Globus pallidus (tissue), 1 donor: ENCODE results near the gene RGPD6.
"Not testable (repeated sequence)": the region's sequence is repeated elsewhere in the genome, so short reads cannot be mapped to it uniquely, and the experiment has no call there.

Experiments used
- DNase-seq: peaks from one replicate; pipeline ENCODE4 v3.0.0-alpha.2; 2015; ENCODE audit warnings: low spot score

The RGPD6 gene

DNA sequence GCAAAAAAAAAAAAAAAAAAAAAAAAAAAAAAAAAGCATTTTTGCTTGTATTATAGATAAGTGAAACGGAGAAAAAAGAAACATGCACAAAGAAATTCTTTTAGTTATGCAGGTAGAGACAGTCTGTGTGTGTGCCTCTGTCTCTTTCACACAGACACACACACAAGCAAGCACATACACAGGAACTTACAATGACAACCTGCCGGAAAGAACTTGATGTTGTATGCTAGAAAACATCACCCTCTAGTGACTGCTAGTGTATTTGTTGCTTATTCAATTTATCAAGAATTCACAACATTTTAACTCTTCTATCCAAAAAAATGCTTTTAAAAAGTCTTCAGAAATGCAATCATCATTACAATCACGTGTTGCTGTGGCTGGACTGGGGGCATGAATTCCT, 95.8 kb downstream of the RGPD6 start:
- not testable (repeated sequence) for DNase-seq

DNA sequence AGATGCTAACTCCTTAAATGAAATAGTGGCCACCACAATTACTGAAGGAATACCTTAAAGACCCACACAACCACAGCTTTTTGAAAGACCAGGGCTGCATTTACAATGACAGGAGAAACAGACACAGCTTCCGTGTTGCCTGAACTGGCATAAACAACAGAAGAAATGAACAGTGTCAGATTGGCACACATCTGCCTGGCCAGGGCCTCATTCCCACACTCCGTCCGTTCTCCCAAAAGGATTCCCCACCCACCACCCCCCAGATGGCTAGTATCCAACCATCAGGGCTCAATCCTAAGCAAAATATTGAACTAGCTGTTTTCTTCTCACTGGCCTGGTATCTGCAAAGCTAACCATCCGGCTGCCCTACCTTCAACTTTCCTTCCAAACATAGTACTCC, 96.9 kb downstream of the RGPD6 start:
- DNase-seq: not testable (repeated sequence)

DNA sequence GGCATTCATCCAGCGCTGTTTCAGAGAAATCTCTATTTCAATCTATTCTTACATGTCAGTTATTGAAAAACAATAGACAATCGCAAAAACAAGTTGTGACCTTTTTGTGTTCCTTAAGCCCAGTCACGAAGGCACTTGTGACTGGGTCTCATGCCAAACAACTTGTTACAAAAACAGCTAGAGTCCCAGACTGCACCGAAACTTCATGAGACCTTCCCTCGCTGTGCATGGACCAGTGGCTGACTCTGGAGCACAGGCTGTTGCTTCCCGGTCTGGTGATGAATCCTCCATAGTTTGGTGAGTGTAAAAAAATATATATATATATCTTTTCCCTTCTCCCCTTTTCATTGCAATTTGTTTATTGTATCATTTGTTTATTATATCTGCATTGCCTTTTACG, 99.7 kb downstream of the RGPD6 start:
- not testable (repeated sequence) for DNase-seq

DNA sequence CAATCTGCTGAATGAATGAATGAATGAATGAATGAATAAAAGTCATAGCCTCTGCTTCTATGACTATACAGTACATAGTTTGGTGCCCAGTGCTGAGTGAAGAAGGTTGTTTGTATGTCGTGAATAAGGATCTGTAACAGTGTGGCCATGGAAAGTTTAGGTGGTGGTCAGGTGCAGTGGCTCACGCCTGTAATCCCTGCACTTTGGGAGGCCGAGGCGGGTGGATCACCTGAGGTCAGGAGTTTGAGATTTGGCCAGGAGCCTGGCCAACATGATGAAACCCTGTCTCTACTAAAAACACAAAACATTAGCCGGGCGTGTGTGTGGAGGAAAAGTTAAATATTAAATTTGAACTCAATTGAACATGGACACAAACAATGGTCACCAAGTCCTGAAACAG, 100.1 kb downstream of the RGPD6 start:
- not testable (repeated sequence) for DNase-seq

DNA sequence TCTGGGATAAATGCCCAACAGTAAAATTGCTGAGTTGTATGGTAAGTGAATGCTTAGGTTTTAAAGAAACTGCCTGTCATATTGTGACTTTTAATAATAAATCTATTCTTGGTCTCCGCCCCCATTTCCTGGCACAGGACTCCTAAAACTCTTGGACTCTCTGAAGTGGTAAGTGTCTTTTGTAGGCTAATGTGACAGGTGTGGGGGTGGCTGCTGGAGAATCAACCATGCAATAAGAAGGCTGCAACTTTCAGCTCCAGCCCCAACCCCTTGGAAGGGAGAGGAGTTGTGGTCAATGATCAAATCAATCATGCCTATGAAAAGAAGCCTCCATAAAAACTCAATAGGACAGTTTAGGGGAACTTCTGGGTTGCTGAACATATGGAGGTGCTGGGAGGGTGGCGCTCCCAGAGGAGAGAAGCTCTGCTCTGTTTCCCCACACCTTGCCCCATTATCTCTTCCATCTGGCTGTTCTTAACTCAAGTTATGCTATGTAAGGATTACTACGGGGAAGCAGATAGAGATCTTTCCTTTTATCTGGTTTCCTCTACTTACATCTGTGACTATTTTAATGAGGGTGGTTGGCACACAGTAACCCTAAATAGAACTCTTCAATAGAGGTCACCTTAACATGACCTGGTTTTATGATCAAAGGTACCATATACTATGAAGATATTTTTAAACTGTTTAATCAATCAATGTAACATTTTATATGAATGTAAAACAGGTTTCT, 101.2 kb downstream of the RGPD6 start:
- DNase-seq: not testable (repeated sequence)

DNA sequence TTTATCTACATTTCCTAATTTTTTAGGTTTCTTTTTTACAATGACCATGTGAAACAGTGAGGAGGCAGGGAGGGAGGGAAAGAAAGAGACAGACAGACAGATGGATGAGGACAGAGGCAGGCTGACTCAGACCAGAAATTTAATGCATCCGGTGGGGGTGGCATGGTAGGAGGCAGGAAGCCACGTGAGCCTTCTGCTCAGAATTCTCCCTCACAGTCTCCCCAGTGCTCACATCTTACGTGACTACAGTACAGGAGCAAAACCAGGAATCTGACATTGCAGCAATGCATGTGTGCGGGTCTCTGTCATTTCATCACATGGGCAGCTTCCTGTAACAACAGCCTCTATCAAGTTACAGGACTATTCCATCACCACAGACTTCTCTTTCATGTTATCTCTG, 102.1 kb downstream of the RGPD6 start:
- DNase-seq: not testable (repeated sequence)

DNA sequence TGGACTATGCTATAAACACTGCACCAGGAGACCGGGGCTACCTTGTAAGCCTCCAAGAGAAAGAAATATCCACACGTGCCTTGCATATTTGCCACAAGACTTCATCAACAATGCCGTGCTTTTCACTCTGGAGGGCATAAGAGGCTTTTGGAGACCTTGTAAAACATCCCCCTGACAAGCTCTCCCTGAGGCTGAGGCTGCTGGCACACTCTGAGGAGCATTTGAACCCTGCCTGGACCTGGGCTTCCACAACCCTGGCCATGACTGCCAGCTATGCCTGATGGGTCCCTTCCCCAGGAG, 104.0 kb downstream of the RGPD6 start:
- DNase-seq: not testable (repeated sequence)

DNA sequence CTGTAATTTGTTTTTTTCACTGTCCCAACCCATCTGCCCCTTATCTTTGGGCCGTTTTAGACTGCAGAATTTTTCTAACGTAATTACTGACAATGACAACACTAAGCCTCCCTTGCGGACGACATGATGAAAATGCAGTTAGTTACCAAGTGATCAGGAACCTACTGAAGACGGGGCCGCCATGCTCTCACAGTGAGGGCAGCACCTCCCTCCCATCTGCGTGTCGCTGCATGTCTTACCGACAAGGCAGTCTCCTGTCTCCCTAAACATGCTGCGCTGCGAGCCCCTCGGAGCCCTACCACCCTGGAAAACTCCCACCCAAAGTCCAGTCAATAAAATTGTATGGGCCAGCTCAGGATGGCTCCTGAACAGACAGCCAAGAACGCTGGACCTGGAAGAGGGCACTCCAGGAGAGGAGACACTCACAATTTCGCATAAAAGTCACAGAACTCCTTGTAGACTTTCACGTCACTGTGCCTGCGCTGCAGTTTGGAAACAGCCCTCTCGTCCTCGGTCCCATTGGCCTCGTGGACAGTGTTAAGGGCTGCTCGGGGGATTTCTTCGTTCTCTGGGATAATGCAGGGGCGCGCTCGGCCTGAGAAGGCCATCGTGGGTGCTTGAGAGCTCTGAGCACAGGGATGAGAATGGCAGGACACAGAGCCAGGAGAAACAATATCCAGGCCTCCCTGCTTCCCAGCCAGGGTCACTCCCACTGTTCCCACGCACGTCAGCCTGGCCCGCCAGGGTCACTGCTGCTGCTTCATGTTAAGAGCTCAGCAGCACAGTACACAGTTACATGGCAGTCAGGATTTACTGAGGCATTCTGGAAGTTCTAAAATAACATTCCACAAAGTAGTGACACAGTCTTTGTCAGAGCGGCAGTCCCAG, 104.6 kb downstream of the RGPD6 start, which contains the start of gene LIMS4:
Gene LIMS4, minus strand, starts transcription at position 646 of the 888 bp plus-strand sequence. Its CDS starts 38 bp downstream, at position 608.
- DNase-seq: not testable (repeated sequence)

DNA sequence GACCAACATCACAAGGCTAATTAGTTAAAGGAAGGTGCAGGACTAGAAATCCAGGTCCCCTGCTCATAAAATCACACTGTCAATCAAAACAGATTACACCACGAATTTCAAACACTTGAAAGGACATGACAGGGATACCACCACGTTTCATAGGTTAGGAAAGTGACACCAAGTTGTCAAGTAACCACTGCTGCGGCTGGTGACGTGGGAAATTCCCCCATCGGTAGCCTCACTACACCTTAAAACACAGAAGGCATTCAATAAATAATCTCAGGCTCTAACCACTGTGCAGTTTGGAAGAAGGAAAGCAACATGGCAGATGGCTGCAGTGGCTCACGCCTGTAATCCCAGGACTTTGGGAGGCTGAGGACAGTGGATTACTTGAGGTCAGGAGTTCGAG, 108.1 kb downstream of the RGPD6 start:
- DNase-seq: not testable (repeated sequence)

DNA sequence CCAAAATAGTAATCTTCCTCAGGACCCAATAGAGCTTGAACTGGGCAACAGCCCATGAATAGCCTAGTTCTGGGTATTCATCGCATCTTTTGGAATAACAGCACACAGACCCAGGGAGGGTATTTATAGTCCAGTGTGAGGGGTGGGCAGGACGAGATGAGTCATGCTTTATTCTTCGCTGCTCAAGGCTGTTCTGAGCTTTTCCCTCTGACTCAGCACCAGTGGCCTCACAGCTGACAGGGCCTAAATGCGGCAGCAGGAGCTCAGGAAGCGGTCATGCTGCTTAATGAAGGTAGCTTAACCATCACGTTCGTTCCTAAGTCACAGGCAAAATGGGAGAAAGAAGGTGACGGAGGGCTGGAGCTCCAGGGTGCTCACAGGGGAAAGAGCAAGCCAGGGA, 111.7 kb downstream of the RGPD6 start:
- DNase-seq: not testable (repeated sequence)
